HepG2 (cell line): ENCODE measurements around the gene PDPR. TPM values are rescaled to one million over a fixed set of nuclear protein-coding genes. Genes with fewer than 3 reads are reported as not detected.
"Not testable (repeated sequence)": the region's sequence is repeated elsewhere in the genome, so short reads cannot be mapped to it uniquely, and the experiment has no call there.

Experiments
- ATAC-seq: fragments of 200-7000 bp; cut with Tn5 transposase; 3 replicates; pipeline ENCODE4 v1.9.1; 2020; ENCODE audit warnings: mild to moderate bottlenecking, moderate library complexity
- BruUV-seq: library from RNA; stranded (reverse); fragments of 400-500 nt; replicated peaks from 2 replicates; lab custom pipeline; 2021; lab: Mats Ljungman, UMichigan
- CTCF ChIA-PET: fragments of 300-600 bp; formaldehyde crosslinking; extraction: SDS; loops from one replicate; lab custom pipeline; 2021; ENCODE audit warnings: low total read pairs, inconsistent platforms, low intra/inter-chr PET ratio; lab: Yijun Ruan, JAX
- POLR2A ChIA-PET: fragments of 350-600 bp; sonication (Branson Sonifier 250); formaldehyde crosslinking; loops from one replicate; lab custom pipeline; 2020; ENCODE audit warnings: antibody characterized with exemption, inconsistent platforms; lab: Yijun Ruan, JAX
- DNase-seq: peaks from one replicate; pipeline ENCODE4 v3.0.0-alpha.2; 2015; ENCODE audit warnings: low spot score
- FAIRE-seq: peaks from 3 replicates; lab custom pipeline; 2011; peaks lifted over from hg19 to GRCh38; lab: Jason Lieb, UNC
- H2AFZ ChIP-seq: one replicate; pipeline ENCODE4 v1.6.1; 2011; ENCODE audit warnings: low read length, inconsistent platforms
- H3K27ac ChIP-seq: fragments of 300-600 bp; 3 replicates; pipeline ENCODE4 v1.8.0; 2011; ENCODE audit warnings: mixed run types, mild to moderate bottlenecking, mixed read lengths, low read length, inconsistent platforms; ENCODE audit not compliant: insufficient read depth; ENCODE audit errors: extremely low read length
- H3K27me3 ChIP-seq, 2 experiments: fragments of 200-600 bp in 1 of 2; 2 replicates in 1 of 2; 3 replicates in 1 of 2; pipeline versions ENCODE4 v1.6.0 to v1.8.0; 2011; ENCODE audit warnings: low read length in 2 of 2, mild to moderate bottlenecking in 2 of 2, moderate library complexity in 2 of 2, inconsistent platforms in 1 of 2; ENCODE audit not compliant: insufficient read depth in 2 of 2, control insufficient read depth in 1 of 2
- H3K36me3 ChIP-seq, 2 experiments: fragments of 200-600 bp in 1 of 2; replicated peaks in 1 of 2; 2 replicates in 1 of 2; 3 replicates in 1 of 2; pipeline versions ENCODE4 v1.5.1 to v1.8.0; 2011; ENCODE audit warnings: low read length in 2 of 2, inconsistent platforms in 1 of 2; ENCODE audit not compliant: insufficient read depth in 2 of 2, control insufficient read depth in 1 of 2
- H3K4me1 ChIP-seq: 2 replicates; pipeline ENCODE4 v1.5.1; 2012; ENCODE audit warnings: low read length, inconsistent platforms; ENCODE audit not compliant: insufficient read depth
- H3K4me2 ChIP-seq: 2 replicates; pipeline ENCODE4 v1.6.0; 2011; ENCODE audit warnings: low read depth, low read length, inconsistent platforms
- H3K4me3 ChIP-seq, 3 experiments: fragments of 200-600 bp in 1 of 3; sonication (generic), shearing (Covaris generic) in 1 of 3; replicated peaks in 1 of 3; 2 replicates each; pipeline ENCODE4 v1.5.1; 2011 to 2016; ENCODE audit warnings: low read length in 3 of 3, inconsistent platforms in 2 of 3, low read depth in 2 of 3, mild to moderate bottlenecking in 2 of 3, control low read depth in 1 of 3, mixed read lengths in 1 of 3; ENCODE audit not compliant: insufficient read depth in 1 of 3
- H3K79me2 ChIP-seq: one replicate; pipeline ENCODE4 v1.6.1; 2011; ENCODE audit warnings: low read length, inconsistent platforms; ENCODE audit not compliant: insufficient read depth
- H3K9ac ChIP-seq: 2 replicates; pipeline ENCODE4 v1.6.0; 2011; ENCODE audit warnings: mild to moderate bottlenecking, low read depth, low read length, inconsistent platforms; ENCODE audit not compliant: insufficient read depth
- H3K9me3 ChIP-seq: 2 replicates; pipeline ENCODE4 v1.5.1; 2012; ENCODE audit warnings: mild to moderate bottlenecking, low read length
- H4K20me1 ChIP-seq: 2 replicates; pipeline ENCODE4 v1.6.0; 2011; ENCODE audit warnings: inconsistent platforms, mild to moderate bottlenecking, low read length, moderate library complexity; ENCODE audit not compliant: insufficient read depth
- HNF4A ChIP-seq: sonication (generic); formaldehyde crosslinking; IDR thresholded peaks from 2 replicates; pipeline ENCODE4 v1.4.0; 2020; ENCODE audit warnings: missing genetic modification reagents
- WGBS: methylation state at CpG from one replicate; pipeline ENCODE4 v1.1.6; 2017; ENCODE audit warnings: low lambda C conversion rate; 5-methylcytosine and 5-hydroxymethylcytosine counted together
- in situ Hi-C: cut with HindIII; loops from 2 replicates; pipeline ENCODE4 v1.10.0; 2017; ENCODE audit warnings: low pct_unique_long_range_greater_than_20kb; ENCODE audit not compliant: extremely low pct_ligation_motif_present
- intact Hi-C: fragments of 100-400 bp; cut with micrococcal nuclease; formaldehyde crosslinking; loops from one replicate; pipeline ENCODE4 v1.10.0; 2022; ENCODE audit not compliant: unreplicated experiment
- polyA plus RNA-seq, 8 experiments: library from polyadenylated mRNA; depleted of rRNA in 3 of 8; stranded (reverse) in 7 of 8; unstranded in 1 of 8; fragments of >200 nt; fragmentation: Illumina TruSeq in 4 of 8; extraction: Trizol in 4 of 8; gene quantifications; 2 replicates each; pipeline versions ENCODE4 v1.2.1 to v1.2.3, GENCODE V29; 2011 to 2016; ENCODE audit warnings: low read depth in 4 of 8, missing spikeins in 1 of 8, mixed read lengths in 1 of 8; ENCODE audit not compliant: insufficient read depth in 1 of 8
- total RNA-seq, 5 experiments: library from RNA; depleted of rRNA; stranded (reverse); fragments of >200 nt; fragmentation: Illumina TruSeq; extraction: Trizol; gene quantifications; 2 replicates each; pipeline ENCODE4 v1.2.3, GENCODE V29; 2016; ENCODE audit warnings: low read depth in 1 of 5

Gene PDPR
- total and polyA plus RNA-seq, 2 of the 13 experiments (the other 11 are each of a cell fraction or from before 2014, with no cell fraction given) = 19.5 to 29.9 TPM

DNA sequence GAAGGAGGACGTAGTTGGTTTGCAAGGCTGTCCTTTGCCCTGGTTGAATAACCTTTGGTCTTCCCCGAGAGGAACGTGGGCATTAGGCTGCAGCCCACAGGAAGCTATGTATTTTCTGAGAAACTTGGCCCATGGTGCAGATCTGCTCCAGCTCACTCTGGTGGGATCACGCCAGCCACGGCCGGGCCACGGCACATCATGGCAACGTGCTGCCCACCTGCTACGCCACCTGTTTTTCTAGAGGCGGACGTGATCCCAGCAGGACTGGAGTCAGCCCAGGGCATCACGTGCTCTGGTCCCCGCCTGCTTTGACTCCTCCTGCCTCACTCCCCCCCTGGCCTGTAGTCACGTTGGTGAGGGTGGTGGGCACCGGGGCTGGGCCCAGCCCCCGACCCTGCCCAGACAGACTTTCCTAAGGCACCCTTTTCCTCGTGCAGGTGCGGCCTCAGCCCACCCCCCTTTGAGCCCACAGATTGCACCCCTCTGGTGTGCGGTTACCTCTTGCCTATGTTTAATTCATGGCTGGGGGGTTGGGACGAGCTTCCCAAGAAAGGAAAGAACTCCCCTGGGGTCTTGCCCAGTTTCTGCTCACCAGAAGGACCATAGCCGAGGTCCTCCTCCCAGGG, 59.2 kb downstream of the PDPR start, which contains the start of gene CLEC18C:
TSS of gene CLEC18C (plus strand) at position 576 of the 626 bp plus-strand sequence. CDS start 492 bp downstream, outside the sequence.
- H4K20me1 ChIP-seq, POLR2A ChIA-PET, in situ Hi-C loops, H3K9me3 ChIP-seq, FAIRE-seq, BruUV-seq, H3K4me3 ChIP-seq, DNase-seq, intact Hi-C loops, H3K4me1 ChIP-seq, H3K36me3 ChIP-seq, H3K79me2 ChIP-seq, H3K27ac ChIP-seq, CTCF ChIA-PET, H3K27me3 ChIP-seq, H3K9ac ChIP-seq, H2AFZ ChIP-seq: not testable (repeated sequence)
- ATAC-seq = peak; percentile 5
- 0 out of 2 replicates have a peak, but pooled peaks have one; percentile 16 for TF ChIP-seq HNF4A (CRISPR knock-in tag)
- 46% methylated on average over 12 of the region's 21 CpGs for WGBS
- peak within 1 kb of the TSS; percentile 27; the same call in 1 of the 2 replicates for H3K4me2 ChIP-seq

DNA sequence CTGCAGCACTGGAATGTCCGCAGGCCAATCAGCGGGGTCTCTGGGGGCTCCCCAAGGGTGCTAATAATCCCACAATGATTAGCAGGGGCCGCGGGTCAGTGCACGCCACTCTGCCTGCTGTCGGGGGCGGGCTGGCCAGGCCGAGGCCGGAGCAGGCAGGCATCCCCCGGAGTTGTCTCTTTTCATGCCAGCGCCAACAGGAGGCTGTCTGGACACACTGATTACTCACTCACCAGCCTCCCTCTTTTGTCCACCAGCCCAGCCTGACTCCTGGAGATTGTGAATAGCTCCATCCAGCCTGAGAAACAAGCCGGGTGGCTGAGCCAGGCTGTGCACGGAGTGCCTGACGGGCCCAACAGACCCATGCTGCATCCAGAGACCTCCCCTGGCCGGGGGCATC, 59.8 kb downstream of the PDPR start:
- H3K9ac ChIP-seq, intact Hi-C loops, H3K4me1 ChIP-seq, in situ Hi-C loops, H3K4me3 ChIP-seq, H3K36me3 ChIP-seq, H3K27me3 ChIP-seq, CTCF ChIA-PET, H4K20me1 ChIP-seq, BruUV-seq, FAIRE-seq, H2AFZ ChIP-seq, H3K9me3 ChIP-seq, DNase-seq, H3K79me2 ChIP-seq, POLR2A ChIA-PET, H3K4me2 ChIP-seq, H3K27ac ChIP-seq: not testable (repeated sequence)
- peak; percentile 81 for ATAC-seq
- WGBS = no CpG with 5 or more reads among the region's 15 CpGs

DNA sequence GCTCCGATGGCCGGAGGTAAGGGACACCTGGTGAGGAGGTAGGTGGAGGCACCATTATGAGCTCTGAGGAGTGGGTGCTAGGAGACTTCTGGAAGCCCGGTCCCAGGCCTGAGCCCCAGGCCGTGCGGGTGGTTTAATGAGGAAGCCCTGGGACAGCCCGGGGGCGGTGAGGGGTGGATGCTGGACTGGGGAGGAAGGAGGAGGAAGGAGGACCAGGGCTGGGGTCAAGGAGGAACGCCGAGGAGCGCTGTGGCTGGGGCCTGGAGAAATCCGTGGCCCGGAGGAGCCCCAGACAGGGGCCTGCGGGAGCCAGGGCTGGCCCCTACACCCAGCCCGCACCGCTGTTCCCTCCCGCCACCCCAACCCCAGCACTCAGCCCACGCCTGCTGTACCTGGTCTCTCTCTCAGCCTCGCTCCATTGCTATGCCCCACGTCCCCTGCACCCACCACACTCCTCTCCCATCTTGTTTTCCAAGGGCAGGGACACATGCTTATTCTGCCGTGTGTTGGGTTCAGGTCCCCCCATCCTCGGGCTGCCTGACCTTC, 60.3 kb downstream of the PDPR start:
- FAIRE-seq, intact Hi-C loops, H3K4me1 ChIP-seq, POLR2A ChIA-PET, H3K27ac ChIP-seq, DNase-seq, CTCF ChIA-PET, H4K20me1 ChIP-seq, H3K4me3 ChIP-seq, H3K27me3 ChIP-seq, H3K9ac ChIP-seq, H3K9me3 ChIP-seq, H3K79me2 ChIP-seq, in situ Hi-C loops, H3K4me2 ChIP-seq, BruUV-seq, H3K36me3 ChIP-seq, H2AFZ ChIP-seq: not testable (repeated sequence)
- 48% methylated on average over 11 of the region's 21 CpGs for WGBS
- peak; percentile 67 for ATAC-seq
